Astrocyte (in vitro differentiated cells and primary cell): Measurements from ENCODE around the gene ZNF608.

ENCODE experiments used
- EZH2 ChIP-seq: IDR thresholded peaks from 2 replicates; pipeline ENCODE4 v1.6.1; 2012; ENCODE audit warnings: mild to moderate bottlenecking, low read length, inconsistent platforms; ENCODE audit not compliant: insufficient read depth
- TF ChIP-seq, protein P1 (sequence below): IDR thresholded peaks from 2 replicates; pipeline ENCODE4 v1.5.1; 2011; ENCODE audit warnings: low read depth, mild to moderate bottlenecking, inconsistent platforms, low read length, moderate library complexity; ENCODE audit not compliant: insufficient read depth

DNA sequence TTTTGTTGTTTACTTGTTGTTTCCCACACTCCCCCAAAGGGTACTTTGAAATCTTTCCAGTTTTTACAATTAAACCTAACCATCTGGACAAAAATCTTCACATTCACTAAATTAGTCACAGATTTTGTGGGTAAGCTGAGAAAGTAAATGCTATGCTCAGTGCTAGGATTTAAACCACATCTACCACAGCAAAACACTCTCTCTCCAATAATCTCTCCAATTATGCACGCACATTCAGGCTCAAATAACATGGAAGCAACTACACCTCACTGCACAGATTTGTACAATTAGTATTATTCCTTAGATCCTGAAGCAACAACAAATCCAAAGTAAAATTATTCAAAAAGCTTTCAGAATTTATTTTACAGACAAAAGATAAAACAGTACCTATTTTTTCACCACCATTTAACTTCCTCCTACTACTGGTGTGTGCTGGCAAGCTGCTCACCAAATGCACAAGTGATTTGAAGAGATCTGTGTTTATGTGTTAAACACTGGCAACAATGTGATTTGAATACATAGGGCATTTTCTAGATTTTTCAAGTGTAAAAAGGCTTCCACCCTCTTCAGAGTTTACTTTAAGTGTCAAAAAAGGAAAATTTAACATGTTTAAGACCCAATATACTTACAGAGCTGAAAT, 16.6 kb downstream of the ZNF608 start:
- TF ChIP-seq, protein P1, sequence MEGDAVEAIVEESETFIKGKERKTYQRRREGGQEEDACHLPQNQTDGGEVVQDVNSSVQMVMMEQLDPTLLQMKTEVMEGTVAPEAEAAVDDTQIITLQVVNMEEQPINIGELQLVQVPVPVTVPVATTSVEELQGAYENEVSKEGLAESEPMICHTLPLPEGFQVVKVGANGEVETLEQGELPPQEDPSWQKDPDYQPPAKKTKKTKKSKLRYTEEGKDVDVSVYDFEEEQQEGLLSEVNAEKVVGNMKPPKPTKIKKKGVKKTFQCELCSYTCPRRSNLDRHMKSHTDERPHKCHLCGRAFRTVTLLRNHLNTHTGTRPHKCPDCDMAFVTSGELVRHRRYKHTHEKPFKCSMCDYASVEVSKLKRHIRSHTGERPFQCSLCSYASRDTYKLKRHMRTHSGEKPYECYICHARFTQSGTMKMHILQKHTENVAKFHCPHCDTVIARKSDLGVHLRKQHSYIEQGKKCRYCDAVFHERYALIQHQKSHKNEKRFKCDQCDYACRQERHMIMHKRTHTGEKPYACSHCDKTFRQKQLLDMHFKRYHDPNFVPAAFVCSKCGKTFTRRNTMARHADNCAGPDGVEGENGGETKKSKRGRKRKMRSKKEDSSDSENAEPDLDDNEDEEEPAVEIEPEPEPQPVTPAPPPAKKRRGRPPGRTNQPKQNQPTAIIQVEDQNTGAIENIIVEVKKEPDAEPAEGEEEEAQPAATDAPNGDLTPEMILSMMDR = no peak
- TF ChIP-seq EZH2 = no peak
